HL-60/S4 treated with phorbol 12-myristate 13-acetate at 8.2 ng/mL for 4 days and 3 days (cell line): Measurements from ENCODE around the gene CLIP3.
"Not testable (repeated sequence)": the region's sequence is repeated elsewhere in the genome, so short reads cannot be mapped to it uniquely, and the experiment has no call there.

Experiments
- in situ Hi-C: fragments of 300-500 bp; cut with MboI; formaldehyde crosslinking; loops from 2 replicates; pipeline ENCODE4 v1.15.0; 2022; ENCODE audit warnings: low sequenced_read_pairs

Gene CLIP3

GRCh38 chr19:36032251-36033104 is at the start of gene CLIP3:
Gene CLIP3 (minus strand): TSS chr19:36032873. CDS start chr19:36032357, 516 bp downstream.
- in situ Hi-C loops = no loop called here

GRCh38 chr19:36081894-36082293 is 49.2 kb upstream of the CLIP3 start:
- in situ Hi-C loops = no loop called here

DNA sequence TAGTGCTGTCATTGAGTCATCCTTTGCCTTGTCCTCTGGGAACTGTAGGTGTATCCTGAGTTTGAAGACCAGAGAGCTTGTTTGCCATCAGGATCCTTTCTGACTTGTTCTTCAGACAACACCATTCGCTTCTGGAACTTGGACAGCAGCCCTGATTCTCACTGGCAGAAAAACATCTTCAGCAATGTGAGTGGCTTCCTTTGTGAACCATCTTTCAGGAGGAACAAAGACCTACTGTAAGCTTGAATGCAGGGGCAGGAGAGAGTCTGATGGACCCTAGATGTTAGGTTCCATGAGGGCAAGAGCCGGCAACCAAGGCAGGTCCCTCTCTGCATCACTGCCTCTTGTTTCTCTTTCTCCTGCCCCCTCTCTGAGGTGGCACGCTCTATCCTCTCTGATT is 48.7 kb upstream of the CLIP3 start:
- in situ Hi-C loops = no loop called here

- in situ Hi-C loops = no loop called here
Observed at GRCh38 chr19:36079389-36079945, 46.8 kb upstream of the CLIP3 start.

DNA sequence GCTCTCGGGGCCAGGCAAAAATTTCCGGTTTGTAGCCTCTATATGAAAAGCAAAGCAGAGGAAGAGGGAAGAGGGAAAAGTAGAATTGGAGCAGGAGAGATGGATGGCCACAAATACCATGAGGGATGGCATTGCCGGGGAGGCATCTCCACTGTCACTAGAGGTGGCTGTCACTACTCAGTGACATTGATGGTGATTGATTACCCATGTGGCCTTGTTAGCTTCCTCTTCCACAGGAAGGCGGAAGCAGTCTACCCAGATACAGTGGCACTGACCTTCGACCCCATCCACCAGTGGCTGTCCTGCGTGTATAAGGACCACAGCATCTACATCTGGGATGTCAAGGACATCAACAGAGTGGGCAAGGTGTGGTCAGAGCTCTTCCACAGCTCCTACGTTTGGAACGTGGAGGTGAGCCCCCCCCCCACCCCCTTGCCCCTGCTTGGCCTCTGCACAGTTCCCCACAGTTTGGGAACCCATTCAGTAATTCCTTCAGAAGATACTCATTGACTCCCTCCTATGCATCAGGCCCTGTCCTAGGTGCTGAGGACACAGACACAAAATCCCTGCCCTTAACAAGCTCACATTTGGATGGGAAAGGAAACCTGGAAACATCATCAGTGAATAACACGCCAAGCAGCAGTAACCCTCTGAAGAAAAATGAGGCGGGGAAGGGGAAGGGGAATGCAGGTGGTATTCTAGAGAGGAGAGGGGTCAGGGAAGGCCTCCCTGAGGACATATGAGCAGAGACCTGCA is 40.6 kb upstream of the CLIP3 start:
- in situ Hi-C loops = no loop called here

DNA sequence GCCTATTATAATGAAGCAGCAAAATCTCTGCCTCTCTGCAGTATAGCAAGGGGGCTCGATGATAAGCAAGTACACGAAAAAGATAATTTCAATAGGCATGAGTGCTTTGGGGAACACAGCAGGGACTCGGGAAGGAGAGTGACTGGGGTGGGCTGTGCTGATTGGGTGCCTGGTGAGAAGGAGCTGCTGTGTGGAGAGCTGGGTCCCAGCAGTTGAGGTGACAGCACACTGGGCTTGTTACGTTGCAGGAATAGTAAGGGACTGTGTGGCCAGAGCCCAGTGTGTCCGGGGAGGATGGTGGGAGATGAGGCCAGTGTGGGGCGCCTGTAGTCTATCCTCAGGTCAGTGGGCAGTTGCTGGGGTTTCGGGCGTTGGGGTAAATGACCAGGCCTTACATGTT is 39.4 kb upstream of the CLIP3 start:
- in situ Hi-C loops = no loop called here

DNA sequence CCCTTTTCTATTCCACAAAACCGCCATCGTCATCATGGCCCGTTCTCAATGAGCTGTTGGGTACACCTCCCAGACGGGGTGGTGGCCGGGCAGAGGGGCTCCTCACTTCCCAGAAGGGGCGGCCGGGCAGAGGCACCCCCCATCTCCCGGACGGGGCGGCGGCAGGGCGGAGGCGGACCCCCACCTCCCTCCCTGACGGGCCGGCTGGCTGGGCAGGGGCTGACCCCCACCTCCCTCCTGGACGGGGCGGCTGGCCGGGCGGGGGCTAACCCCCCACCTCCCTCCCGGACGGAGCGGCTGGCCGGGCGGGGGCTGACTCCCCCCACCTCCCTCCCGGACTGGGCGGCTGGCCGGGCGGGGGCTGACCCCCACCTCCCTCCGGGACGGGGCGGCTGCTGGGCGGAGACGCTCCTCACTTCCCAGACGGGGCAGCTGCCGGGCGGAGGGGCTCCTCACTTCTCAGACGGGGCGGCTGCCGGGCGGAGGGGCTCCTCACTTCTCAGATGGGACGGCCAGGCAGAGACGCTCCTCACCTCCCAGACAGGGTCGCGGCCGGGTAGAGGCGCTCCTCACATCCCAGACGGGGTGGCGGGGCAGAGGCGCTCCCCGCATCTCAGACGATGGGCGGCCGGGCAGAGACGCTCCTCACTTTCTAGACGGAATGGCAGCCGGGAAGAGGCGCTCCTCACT is 36.3 kb upstream of the CLIP3 start:
- in situ Hi-C loops = not testable (repeated sequence)

DNA sequence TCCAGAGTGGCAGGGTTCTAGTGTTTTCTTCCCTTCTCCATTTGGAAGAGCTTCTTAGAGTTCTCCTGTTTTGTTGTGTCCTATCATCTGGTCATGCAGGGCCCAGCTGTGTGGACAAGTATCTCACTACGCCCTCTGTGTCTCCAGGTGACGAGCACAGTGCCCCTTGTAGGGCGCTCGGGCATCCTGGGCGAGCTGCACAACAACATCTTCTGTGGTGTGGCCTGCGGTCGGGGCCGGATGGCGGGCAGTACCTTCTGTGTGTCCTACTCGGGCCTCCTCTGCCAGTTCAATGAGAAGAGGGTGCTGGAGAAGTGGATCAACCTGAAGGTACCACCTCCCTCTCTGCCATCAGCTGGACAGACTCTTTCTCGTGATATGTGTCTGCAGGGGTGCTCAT is 35.0 kb upstream of the CLIP3 start:
- in situ Hi-C loops = no loop called here

GRCh38 chr19:36064826-36065225 is 32.2 kb upstream of the CLIP3 start:
- in situ Hi-C loops = no loop called here

- in situ Hi-C loops = no loop called here
Observed at GRCh38 chr19:36061367-36061766, 28.7 kb upstream of the CLIP3 start.

GRCh38 chr19:36060430-36060829 is 27.8 kb upstream of the CLIP3 start:
- in situ Hi-C loops = no loop called here

DNA sequence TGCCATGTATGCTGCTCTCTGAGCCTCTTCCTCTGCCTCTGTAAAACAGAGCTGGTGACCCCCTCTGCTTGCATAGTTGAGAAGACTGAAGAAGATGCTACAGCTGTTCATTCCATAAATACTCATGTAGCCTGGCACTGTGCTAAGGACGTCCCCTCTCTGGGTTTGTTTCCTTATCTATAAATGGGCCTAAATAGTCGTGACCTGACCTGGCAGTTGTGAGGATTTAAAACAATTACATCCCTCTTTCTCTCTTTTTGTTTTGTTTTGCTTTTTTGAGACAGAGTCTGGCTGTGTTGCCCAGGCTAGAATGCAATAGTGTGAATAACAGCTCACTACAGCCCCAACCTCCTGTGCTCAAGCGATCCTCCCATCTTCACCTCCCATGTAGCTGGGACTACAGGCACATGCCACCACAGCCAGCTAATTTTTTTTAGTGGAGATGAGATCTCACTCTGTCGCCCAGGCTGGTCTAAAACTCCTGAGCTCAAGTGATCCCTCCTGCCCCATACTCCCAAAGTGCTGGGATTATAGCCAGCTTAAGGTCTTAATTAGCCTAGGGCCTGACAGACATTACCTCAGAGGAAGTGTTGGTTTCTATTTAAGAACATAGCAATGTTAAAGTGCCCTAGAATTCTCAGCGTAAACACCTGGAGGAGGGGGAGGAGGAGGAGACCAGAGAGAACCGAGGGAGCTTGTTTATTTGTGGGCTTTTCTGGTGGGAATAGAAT is 26.7 kb upstream of the CLIP3 start:
- in situ Hi-C loops = no loop called here

GRCh38 chr19:36058481-36059179 is 26.0 kb upstream of the CLIP3 start:
- in situ Hi-C loops = no loop called here

GRCh38 chr19:36054733-36055686 is 22.3 kb upstream of the CLIP3 start, which contains the start of gene WDR62:
Gene WDR62 (plus strand): TSS chr19:36054897. CDS start chr19:36054972, 75 bp downstream.
- in situ Hi-C loops = no loop called here

DNA sequence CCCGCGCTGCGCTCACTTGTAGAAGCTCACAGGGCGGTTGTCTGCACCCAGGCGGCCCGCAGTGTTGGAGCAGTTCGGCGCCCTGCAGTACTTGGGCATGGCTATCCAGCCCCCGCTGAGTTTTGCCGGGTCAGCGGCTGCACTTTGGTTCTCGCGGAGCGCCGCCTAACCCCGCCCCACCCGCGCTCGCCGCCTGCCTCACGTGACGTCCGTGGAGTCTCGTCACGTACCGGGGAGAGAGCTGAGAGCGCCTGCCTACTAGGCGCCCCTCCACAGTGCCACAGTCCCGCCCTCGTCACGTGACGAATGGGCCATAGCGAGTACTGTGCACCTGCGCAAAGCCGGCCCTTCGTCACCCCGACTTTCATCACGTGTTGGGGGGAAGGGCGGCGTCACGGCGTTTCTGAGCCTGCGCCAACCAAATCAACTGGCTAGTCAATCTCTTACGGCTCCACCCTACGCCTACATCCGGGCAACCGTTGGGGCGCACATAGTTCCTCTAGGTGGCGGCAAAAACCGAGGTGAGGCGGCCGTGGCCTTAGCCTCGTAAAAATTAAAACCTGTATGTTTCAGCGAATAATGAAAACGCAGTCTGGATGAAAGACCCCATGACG is 21.6 kb upstream of the CLIP3 start, which contains the start of gene THAP8:
Gene THAP8 (minus strand): TSS at position 167 of the 614 bp plus-strand sequence. CDS start 68 bp downstream, at position 99.
- in situ Hi-C loops = no loop called here

DNA sequence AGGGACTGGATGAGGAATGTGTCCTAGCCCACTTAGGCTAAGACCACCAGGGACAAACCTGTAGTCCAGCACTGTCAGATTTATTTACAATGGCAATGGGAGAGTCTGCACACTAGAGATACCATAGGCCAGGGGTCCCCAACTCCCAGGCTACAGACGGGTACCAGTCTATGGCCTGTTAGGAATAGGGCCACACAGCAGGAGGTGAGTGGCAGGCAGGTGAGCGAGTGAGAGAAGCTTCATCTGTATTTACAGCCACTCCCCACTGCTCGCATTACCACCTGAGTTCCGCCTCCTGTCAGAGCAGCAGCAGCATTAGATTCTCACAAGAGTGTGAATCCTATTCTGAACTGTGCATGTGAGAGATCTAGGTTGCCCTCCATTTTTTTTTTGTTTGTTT is 19.0 kb upstream of the CLIP3 start:
- in situ Hi-C loops = no loop called here

DNA sequence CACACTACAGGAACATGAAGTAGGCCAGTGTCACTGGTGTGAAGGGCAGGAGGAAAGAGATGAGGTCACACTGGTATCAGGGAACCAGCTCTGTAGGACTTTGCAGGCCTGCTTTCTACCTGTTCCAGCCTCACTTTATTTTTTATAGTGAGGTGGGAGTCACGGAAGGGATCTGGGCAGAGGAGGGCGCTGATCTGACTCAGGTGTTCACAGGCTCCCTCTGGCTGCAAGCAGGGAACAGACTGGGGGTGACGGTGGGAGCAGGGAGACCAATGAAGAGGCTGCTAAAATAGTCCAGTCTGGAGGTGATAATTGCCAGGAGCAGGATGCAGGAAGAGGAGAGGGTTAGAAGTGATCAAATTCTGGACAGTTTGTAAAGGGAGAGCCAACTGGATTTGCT is 18.6 kb upstream of the CLIP3 start:
- in situ Hi-C loops = no loop called here

DNA sequence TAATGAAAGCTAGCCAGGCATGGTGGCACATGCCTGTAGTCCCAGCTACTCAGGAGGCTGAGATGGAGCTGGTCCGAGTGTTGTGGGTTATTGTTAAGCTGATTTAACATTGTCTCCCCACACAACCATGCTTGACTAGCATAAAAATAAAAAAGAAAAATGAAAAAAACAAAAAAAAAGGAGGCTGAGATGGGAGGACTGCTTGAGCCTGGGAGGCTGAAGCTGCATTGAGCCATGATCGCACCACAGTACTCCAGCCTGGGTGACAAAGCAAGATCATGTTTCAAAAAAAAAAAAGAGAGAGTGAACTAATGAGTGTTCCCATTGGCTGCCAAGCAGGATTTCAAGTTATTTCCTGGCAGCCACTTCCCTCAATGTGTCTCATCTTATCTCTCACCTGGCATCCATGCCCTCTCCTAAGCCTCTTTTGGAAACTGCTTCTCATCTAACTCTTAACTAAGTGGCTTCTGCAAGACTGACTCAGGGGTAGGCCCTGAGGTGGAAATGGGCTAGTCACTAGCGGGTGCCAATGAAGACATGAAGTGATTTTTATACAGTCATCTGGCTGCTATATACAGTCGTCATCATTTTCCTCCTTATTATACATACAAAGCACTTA is 16.5 kb upstream of the CLIP3 start:
- in situ Hi-C loops = no loop called here
